Lower leg skin (tissue), 3 donors: ENCODE data around the gene UBA3.

Experiments used
- CTCF ChIP-seq, 3 donors: fragments of 450-650 bp; IDR thresholded peaks; one replicate each; pipeline ENCODE4 v1.5.1; 2016; ENCODE audit warnings: antibody characterized with exemption in 3 of 3, mild to moderate bottlenecking in 3 of 3, moderate library complexity in 2 of 3
- POLR2A ChIP-seq, 2 donors: fragments of 450-650 bp; IDR thresholded peaks; one replicate each; pipeline ENCODE4 v1.6.1; 2016 to 2017; ENCODE audit warnings: antibody characterized with exemption in 2 of 2, mild to moderate bottlenecking in 1 of 2, moderate library complexity in 1 of 2

GRCh38 chr3:69085833-69086722 is 5.9 kb upstream of the UBA3 start:
- no peak for TF ChIP-seq CTCF (IDR thresholded peaks at IDR 0.05)
- TF ChIP-seq POLR2A (IDR thresholded peaks at IDR 0.05): no peak
